ENCODE data around the gene PID1.
"Not testable (repeated sequence)": the region's sequence is repeated elsewhere in the genome, so short reads cannot be mapped to it uniquely, and the experiment has no call there.

The PID1 gene

GRCh38 chr2:229104025-229104424, 167.1 kb downstream of the PID1 start:
- DNase-seq: no peak

- no peak for DNase-seq
These were observed 169.8 kb downstream of the PID1 start for GRCh38 chr2:229101314-229101713.

- no peak for DNase-seq
These were observed 171.9 kb downstream of the PID1 start for GRCh38 chr2:229099231-229099630.

GRCh38 chr2:229098801-229099200, 172.3 kb downstream of the PID1 start:
- DNase-seq: no peak

GRCh38 chr2:229096409-229097066, 174.5 kb downstream of the PID1 start:
- DNase-seq: no peak

GRCh38 chr2:229095472-229095871, 175.6 kb downstream of the PID1 start:
- no peak for DNase-seq

GRCh38 chr2:229090225-229090624, 180.9 kb downstream of the PID1 start:
- DNase-seq: no peak

GRCh38 chr2:229089776-229090175, 181.3 kb downstream of the PID1 start:
- no peak for DNase-seq

- DNase-seq: no peak
These were observed 182.0 kb downstream of the PID1 start for GRCh38 chr2:229088966-229089700.

GRCh38 chr2:229088517-229088913, 182.6 kb downstream of the PID1 start:
- DNase-seq: no peak

GRCh38 chr2:229087843-229088516, 183.1 kb downstream of the PID1 start:
- no peak for DNase-seq

- no peak for DNase-seq
These were observed 183.8 kb downstream of the PID1 start for GRCh38 chr2:229087267-229087666.

- DNase-seq: no peak
These were observed 185.6 kb downstream of the PID1 start for GRCh38 chr2:229085439-229085838.

GRCh38 chr2:229084447-229084846, 186.6 kb downstream of the PID1 start:
- no peak for DNase-seq

GRCh38 chr2:229083606-229084340, 187.3 kb downstream of the PID1 start:
- no peak for DNase-seq

- DNase-seq: no peak
These were observed 189.7 kb downstream of the PID1 start for GRCh38 chr2:229081411-229081810.

GRCh38 chr2:229080172-229080571, 190.9 kb downstream of the PID1 start:
- no peak for DNase-seq

- not testable (repeated sequence) for DNase-seq
These were observed 194.2 kb downstream of the PID1 start for GRCh38 chr2:229076886-229077285.

GRCh38 chr2:229073935-229074334, 197.2 kb downstream of the PID1 start:
- DNase-seq: no peak

GRCh38 chr2:229071292-229071976, 199.7 kb downstream of the PID1 start:
- DNase-seq: no peak

GRCh38 chr2:229066121-229066715, 204.9 kb downstream of the PID1 start:
- DNase-seq: no peak

- no peak for DNase-seq
These were observed 206.3 kb downstream of the PID1 start for GRCh38 chr2:229064749-229065148.
